IPS-20b (cell line): Measurements from ENCODE around the gene WDR91.
"Not testable (repeated sequence)": the region's sequence is repeated elsewhere in the genome, so short reads cannot be mapped to it uniquely, and the experiment has no call there.

Experiments
- H3K27ac ChIP-seq: one replicate; pipeline ENCODE4 v1.5.1; 2013; ENCODE audit warnings: low read length
- H3K27me3 ChIP-seq: 2 replicates; pipeline ENCODE4 v1.6.1; 2013; ENCODE audit warnings: mild to moderate bottlenecking, low read length, inconsistent platforms; ENCODE audit not compliant: insufficient read depth
- H3K36me3 ChIP-seq: 2 replicates; pipeline ENCODE4 v1.6.1; 2013; ENCODE audit warnings: low read depth, mild to moderate bottlenecking, inconsistent platforms, low read length, moderate library complexity; ENCODE audit not compliant: insufficient read depth
- H3K4me1 ChIP-seq: 2 replicates; pipeline ENCODE4 v1.6.1; 2013; ENCODE audit warnings: mild to moderate bottlenecking, control low read depth, inconsistent platforms, low read length, moderate library complexity; ENCODE audit not compliant: insufficient read depth
- H3K4me3 ChIP-seq: 2 replicates; pipeline ENCODE4 v1.5.1; 2013; ENCODE audit warnings: mild to moderate bottlenecking, low read length, inconsistent platforms
- H3K9ac ChIP-seq: 2 replicates; pipeline ENCODE4 v1.6.1; 2013; ENCODE audit warnings: low read depth, mild to moderate bottlenecking, inconsistent platforms, low read length, moderate library complexity
- H3K9me3 ChIP-seq: 2 replicates; pipeline ENCODE4 v1.6.1; 2013; ENCODE audit warnings: mild to moderate bottlenecking, low read depth, low read length, inconsistent platforms; ENCODE audit not compliant: insufficient read depth

The WDR91 gene

GRCh38 chr7:135183478-135183877 lies 27.8 kb downstream of the WDR91 start:
- Histone ChIP-seq H3K9me3 (peaks cover 42% of the 10 kb centered on the region), H3K4me1 (no peaks in the 10 kb centered on the region), H3K27ac (no peak overlapping the region), H3K9ac (no peak overlapping the region), H3K4me3 (no peak overlapping the region), H3K27me3 (no peaks in the 10 kb centered on the region), H3K36me3 (peaks cover 25% of the 10 kb centered on the region)

GRCh38 chr7:135181929-135182678 lies 29.2 kb downstream of the WDR91 start:
- H3K9ac ChIP-seq = no peak overlapping the region
- H3K27me3 ChIP-seq = no peaks in the 10 kb centered on the region
- peaks cover 10% of the 10 kb centered on the region for H3K4me1 ChIP-seq
- H3K27ac ChIP-seq = no peak overlapping the region
- H3K36me3 ChIP-seq = peaks cover 18% of the 10 kb centered on the region
- peaks cover 42% of the 10 kb centered on the region for H3K9me3 ChIP-seq
- no peak overlapping the region for H3K4me3 ChIP-seq

GRCh38 chr7:135181261-135181928 lies 29.9 kb downstream of the WDR91 start:
- Histone ChIP-seq H3K36me3 (peaks cover 18% of the 10 kb centered on the region), H3K9ac (no peak overlapping the region), H3K9me3 (peaks cover 42% of the 10 kb centered on the region), H3K4me3 (no peak overlapping the region), H3K27me3 (no peaks in the 10 kb centered on the region), H3K27ac (no peak overlapping the region), H3K4me1 (peaks cover 12% of the 10 kb centered on the region)

GRCh38 chr7:135180122-135180521 lies 31.2 kb downstream of the WDR91 start:
- Histone ChIP-seq H3K27ac (no peak overlapping the region), H3K9me3 (peaks cover 42% of the 10 kb centered on the region), H3K4me3 (no peak overlapping the region; the same call in 1 of the 2 replicates), H3K27me3 (no peaks in the 10 kb centered on the region), H3K4me1 (peaks cover 12% of the 10 kb centered on the region), H3K36me3 (peaks cover 15% of the 10 kb centered on the region), H3K9ac (no peak overlapping the region)

GRCh38 chr7:135179321-135179925 lies 31.9 kb downstream of the WDR91 start:
- H3K9me3 ChIP-seq = peaks cover 42% of the 10 kb centered on the region
- H3K4me1 ChIP-seq = peaks cover 12% of the 10 kb centered on the region
- H3K9ac ChIP-seq = no peak overlapping the region
- H3K4me3 ChIP-seq = no peak overlapping the region
- H3K27ac ChIP-seq = no peak overlapping the region
- H3K36me3 ChIP-seq = peaks cover 13% of the 10 kb centered on the region; the same call in 1 of the 2 replicates
- no peaks in the 10 kb centered on the region for H3K27me3 ChIP-seq

- peak overlapping the region; percentile 13 for H3K27ac ChIP-seq
- H3K4me3 ChIP-seq = no peak overlapping the region
- H3K27me3 ChIP-seq = no peaks in the 10 kb centered on the region
- H3K4me1 ChIP-seq = peaks cover 12% of the 10 kb centered on the region
- H3K36me3 ChIP-seq = peaks cover 10% of the 10 kb centered on the region; the same call in 1 of the 2 replicates
- H3K9me3 ChIP-seq = peaks cover 39% of the 10 kb centered on the region
- no peak overlapping the region for H3K9ac ChIP-seq
Measured at GRCh38 chr7:135178364-135178763, 33.0 kb downstream of the WDR91 start.

- peak overlapping the region; percentile 13 for H3K27ac ChIP-seq
- H3K36me3 ChIP-seq = 0 out of 2 replicates have a peak, but pooled peaks cover 5% of the 10 kb centered on the region
- no peak overlapping the region for H3K4me3 ChIP-seq
- H3K4me1 ChIP-seq = peaks cover 12% of the 10 kb centered on the region
- peaks cover 28% of the 10 kb centered on the region for H3K9me3 ChIP-seq
- no peaks in the 10 kb centered on the region for H3K27me3 ChIP-seq
- H3K9ac ChIP-seq = no peak overlapping the region
Measured at GRCh38 chr7:135177028-135177696, 34.2 kb downstream of the WDR91 start.

GRCh38 chr7:135175931-135176330 lies 35.4 kb downstream of the WDR91 start:
- H3K27me3 ChIP-seq = no peaks in the 10 kb centered on the region
- H3K4me1 ChIP-seq = peaks cover 14% of the 10 kb centered on the region
- H3K9me3 ChIP-seq = peaks cover 15% of the 10 kb centered on the region
- no peak overlapping the region for H3K4me3 ChIP-seq
- H3K9ac ChIP-seq = no peak overlapping the region
- H3K36me3 ChIP-seq = 0 out of 2 replicates have a peak, but pooled peaks cover 2% of the 10 kb centered on the region
- no peak overlapping the region for H3K27ac ChIP-seq

GRCh38 chr7:135174941-135175340 lies 36.4 kb downstream of the WDR91 start:
- H3K9ac ChIP-seq = no peak overlapping the region
- no peaks in the 10 kb centered on the region for H3K36me3 ChIP-seq
- no peaks in the 10 kb centered on the region for H3K27me3 ChIP-seq
- peaks cover 14% of the 10 kb centered on the region for H3K4me1 ChIP-seq
- no peak overlapping the region for H3K27ac ChIP-seq
- H3K4me3 ChIP-seq = no peak overlapping the region
- peaks cover 6% of the 10 kb centered on the region for H3K9me3 ChIP-seq

- H3K4me1 ChIP-seq = peaks cover 21% of the 10 kb centered on the region
- not testable (repeated sequence) for H3K9me3 ChIP-seq
Measured at GRCh38 chr7:135173916-135174315, 37.4 kb downstream of the WDR91 start.

GRCh38 chr7:135171581-135172291 lies 39.6 kb downstream of the WDR91 start:
- not testable (repeated sequence) for H3K4me3 ChIP-seq, H3K9me3 ChIP-seq, H3K4me1 ChIP-seq, H3K27me3 ChIP-seq, H3K27ac ChIP-seq, H3K9ac ChIP-seq
- peaks cover 21% of the 10 kb centered on the region for H3K36me3 ChIP-seq

More at GRCh38 chr7:135173916-135174315, 37.4 kb downstream of the WDR91 start:
- not testable (repeated sequence) for H3K27ac ChIP-seq, H3K27me3 ChIP-seq, H3K4me3 ChIP-seq, H3K36me3 ChIP-seq, H3K9ac ChIP-seq
